ENCODE data around the gene SRSF4. TPM values are rescaled to one million over a fixed set of nuclear protein-coding genes. Genes with fewer than 3 reads are reported as not detected.
"Not testable (repeated sequence)": the region's sequence is repeated elsewhere in the genome, so short reads cannot be mapped to it uniquely, and the experiment has no call there.

Gene SRSF4
- total and polyA plus RNA-seq, 2 donors: 46.8 to 85.8 TPM

DNA sequence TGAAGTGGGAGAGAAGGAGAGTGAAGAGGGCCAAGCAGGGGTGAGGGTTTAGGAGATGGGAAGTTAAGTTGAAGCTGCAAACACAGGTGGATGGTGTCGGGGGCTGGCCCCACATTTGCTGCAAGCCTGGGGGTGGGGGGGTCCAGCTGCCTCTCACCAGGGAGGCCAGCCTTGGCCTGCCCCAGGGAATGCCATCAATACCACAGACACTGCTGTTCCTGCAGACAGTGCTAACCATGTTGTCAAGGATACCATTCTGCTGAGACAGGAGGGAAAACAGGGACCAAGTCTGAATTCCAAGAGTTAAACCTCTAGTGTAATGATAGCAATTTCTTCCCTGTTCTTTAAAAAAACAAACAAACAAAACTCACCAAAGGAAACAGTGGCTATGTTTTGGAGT lies 41.0 kb upstream of the SRSF4 start:
- Histone ChIP-seq H3K27ac (ENCODE audit: low read depth in 1 of 2, low read length in 1 of 2) (no peak overlapping the region), H3K27me3 (ENCODE audit: control insufficient read depth in 2 of 2, insufficient read depth in 1 of 2, low read length in 1 of 2) (no peaks in the 10 kb centered on the region), H3K4me3 (ENCODE audit: low read length in 2 of 2) (no peak overlapping the region), H3K36me3 (ENCODE audit: control insufficient read depth in 2 of 2, insufficient read depth in 2 of 2, low read length in 1 of 2) (peaks cover 0 to 4% of the 10 kb centered on the region in 2 donors), H3K9me3 (ENCODE audit: control insufficient read depth in 2 of 2, insufficient read depth in 1 of 2, low read length in 1 of 2) (no peaks in the 10 kb centered on the region), H3K4me1 (ENCODE audit: control insufficient read depth in 2 of 2, insufficient read depth in 2 of 2, low read length in 2 of 2) (no peaks in the 10 kb centered on the region)
- WGBS: 97% methylated on average over 1 of the region's 1 CpG
- DNase-seq (ENCODE audit: low read depth in 6 of 9, low spot score in 9 of 9): no peak

DNA sequence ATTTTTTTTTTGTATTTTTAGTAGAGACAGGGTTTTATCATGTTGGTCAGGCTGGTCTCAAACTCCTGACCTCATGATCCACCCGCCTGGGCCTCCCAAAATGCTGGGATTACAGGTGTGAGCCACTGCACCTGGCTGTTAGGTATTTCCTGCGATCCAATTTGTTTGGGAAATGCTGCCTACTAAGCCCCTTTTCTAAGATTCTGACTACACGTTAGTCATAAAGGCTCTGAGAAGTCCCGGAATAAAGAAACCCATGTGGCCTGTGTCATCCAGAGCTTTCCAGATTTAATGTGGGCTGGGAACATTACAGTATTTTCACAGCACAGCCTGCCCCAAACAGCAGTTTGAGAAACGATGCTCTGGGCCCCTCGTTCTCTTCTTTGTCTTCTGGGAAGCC lies 40.6 kb upstream of the SRSF4 start:
- WGBS: 96% methylated on average over 6 of the region's 6 CpGs
- H3K27ac ChIP-seq (ENCODE audit: low read depth in 1 of 2, low read length in 1 of 2); H3K27me3 ChIP-seq (ENCODE audit: control insufficient read depth in 2 of 2, insufficient read depth in 1 of 2, low read length in 1 of 2); H3K4me3 ChIP-seq (ENCODE audit: low read length in 2 of 2); H3K9me3 ChIP-seq (ENCODE audit: control insufficient read depth in 2 of 2, insufficient read depth in 1 of 2, low read length in 1 of 2); DNase-seq (ENCODE audit: low read depth in 6 of 9, low spot score in 9 of 9); H3K36me3 ChIP-seq (ENCODE audit: control insufficient read depth in 2 of 2, insufficient read depth in 2 of 2, low read length in 1 of 2); H3K4me1 ChIP-seq (ENCODE audit: control insufficient read depth in 2 of 2, insufficient read depth in 2 of 2, low read length in 2 of 2): not testable (repeated sequence)

DNA sequence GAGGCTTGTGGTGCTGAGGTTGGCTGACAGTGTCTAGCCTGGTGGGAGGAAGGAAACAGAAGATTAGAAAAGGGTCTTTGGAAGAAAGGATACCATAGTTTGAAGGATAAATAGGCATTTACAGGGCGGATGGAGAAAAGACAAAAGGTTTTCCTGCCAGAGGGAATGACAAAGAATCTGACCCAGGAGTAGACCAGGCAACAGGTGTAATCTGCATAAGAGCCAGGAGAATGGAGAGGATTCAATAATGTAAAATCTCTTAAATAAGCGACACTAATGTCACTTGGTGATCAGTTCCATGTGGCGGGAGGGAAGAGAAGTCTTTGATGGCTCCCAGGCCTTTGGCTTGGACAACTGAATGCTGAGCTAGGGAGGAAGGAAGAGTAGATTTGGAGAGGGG lies 39.6 kb upstream of the SRSF4 start:
- no peaks in the 10 kb centered on the region for H3K4me1 ChIP-seq (ENCODE audit: control insufficient read depth in 2 of 2, insufficient read depth in 2 of 2, low read length in 2 of 2)
- DNase-seq (ENCODE audit: low read depth in 6 of 9, low spot score in 9 of 9): no peak
- 99% methylated on average over 3 of the region's 3 CpGs for WGBS
- no peaks in the 10 kb centered on the region for H3K9me3 ChIP-seq (ENCODE audit: control insufficient read depth in 2 of 2, insufficient read depth in 1 of 2, low read length in 1 of 2)
- no peak overlapping the region for H3K27ac ChIP-seq (ENCODE audit: low read depth in 1 of 2, low read length in 1 of 2)
- H3K36me3 ChIP-seq (ENCODE audit: control insufficient read depth in 2 of 2, insufficient read depth in 2 of 2, low read length in 1 of 2): peaks cover 0 to 4% of the 10 kb centered on the region in 2 donors
- no peak overlapping the region for H3K4me3 ChIP-seq (ENCODE audit: low read length in 2 of 2)
- no peaks in the 10 kb centered on the region for H3K27me3 ChIP-seq (ENCODE audit: control insufficient read depth in 2 of 2, insufficient read depth in 1 of 2, low read length in 1 of 2)

DNA sequence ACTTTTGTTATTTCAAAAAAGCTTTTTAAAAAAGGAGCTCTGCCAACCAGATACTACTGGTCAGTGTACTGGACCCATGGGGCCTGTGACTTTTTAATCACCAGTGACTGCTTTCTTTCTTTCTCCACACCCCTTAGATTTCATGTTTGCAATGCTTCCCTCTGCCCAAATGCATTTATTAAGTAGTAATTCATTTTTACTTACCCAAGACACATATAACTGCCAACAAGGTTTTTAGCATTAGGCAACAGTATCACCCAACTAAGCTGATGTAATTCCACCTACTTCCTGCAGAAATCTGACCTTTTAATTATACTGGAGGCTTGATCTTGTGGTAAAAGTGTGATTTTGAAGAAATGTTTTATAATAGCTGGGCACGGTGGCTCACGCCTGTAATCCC lies 36.5 kb upstream of the SRSF4 start:
- WGBS: 94% methylated on average over 2 of the region's 2 CpGs
- Histone ChIP-seq H3K36me3 (ENCODE audit: control insufficient read depth in 2 of 2, insufficient read depth in 2 of 2, low read length in 1 of 2) (peaks cover 0 to 12% of the 10 kb centered on the region in 2 donors), H3K4me1 (ENCODE audit: control insufficient read depth in 2 of 2, insufficient read depth in 2 of 2, low read length in 2 of 2) (no peaks in the 10 kb centered on the region), H3K27me3 (ENCODE audit: control insufficient read depth in 2 of 2, insufficient read depth in 1 of 2, low read length in 1 of 2) (no peaks in the 10 kb centered on the region), H3K27ac (ENCODE audit: low read depth in 1 of 2, low read length in 1 of 2) (no peak overlapping the region), H3K9me3 (ENCODE audit: control insufficient read depth in 2 of 2, insufficient read depth in 1 of 2, low read length in 1 of 2) (no peaks in the 10 kb centered on the region), H3K4me3 (ENCODE audit: low read length in 2 of 2) (no peak overlapping the region)
- DNase-seq (ENCODE audit: low read depth in 6 of 9, low spot score in 9 of 9): no peak

DNA sequence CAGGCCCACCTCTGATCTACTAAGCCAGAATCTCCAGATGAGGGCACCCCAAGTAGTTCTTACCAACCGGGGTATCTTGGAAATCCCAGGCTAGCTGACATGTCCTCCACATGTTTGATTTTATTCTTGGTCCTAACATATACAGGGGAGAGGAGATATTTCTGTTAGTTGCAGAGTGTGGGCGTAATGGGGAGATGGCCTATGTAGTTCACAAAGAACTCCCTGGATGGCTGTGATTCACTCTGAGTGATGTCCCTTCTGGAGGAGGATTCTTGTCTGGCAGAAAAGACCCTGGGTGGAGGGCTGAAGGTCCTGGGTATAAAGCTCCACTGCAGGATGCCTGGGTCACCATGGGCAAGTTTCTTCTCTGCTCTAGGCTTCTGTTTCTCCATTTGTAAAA lies 35.9 kb upstream of the SRSF4 start:
- Histone ChIP-seq H3K4me1 (ENCODE audit: control insufficient read depth in 2 of 2, insufficient read depth in 2 of 2, low read length in 2 of 2) (no peaks in the 10 kb centered on the region), H3K27me3 (ENCODE audit: control insufficient read depth in 2 of 2, insufficient read depth in 1 of 2, low read length in 1 of 2) (no peaks in the 10 kb centered on the region), H3K4me3 (ENCODE audit: low read length in 2 of 2) (no peak overlapping the region), H3K27ac (ENCODE audit: low read depth in 1 of 2, low read length in 1 of 2) (no peak overlapping the region), H3K36me3 (ENCODE audit: control insufficient read depth in 2 of 2, insufficient read depth in 2 of 2, low read length in 1 of 2) (peaks cover 0 to 16% of the 10 kb centered on the region in 2 donors), H3K9me3 (ENCODE audit: control insufficient read depth in 2 of 2, insufficient read depth in 1 of 2, low read length in 1 of 2) (no peaks in the 10 kb centered on the region)
- no peak for DNase-seq (ENCODE audit: low read depth in 6 of 9, low spot score in 9 of 9)
- 97% methylated on average over 2 of the region's 2 CpGs for WGBS

DNA sequence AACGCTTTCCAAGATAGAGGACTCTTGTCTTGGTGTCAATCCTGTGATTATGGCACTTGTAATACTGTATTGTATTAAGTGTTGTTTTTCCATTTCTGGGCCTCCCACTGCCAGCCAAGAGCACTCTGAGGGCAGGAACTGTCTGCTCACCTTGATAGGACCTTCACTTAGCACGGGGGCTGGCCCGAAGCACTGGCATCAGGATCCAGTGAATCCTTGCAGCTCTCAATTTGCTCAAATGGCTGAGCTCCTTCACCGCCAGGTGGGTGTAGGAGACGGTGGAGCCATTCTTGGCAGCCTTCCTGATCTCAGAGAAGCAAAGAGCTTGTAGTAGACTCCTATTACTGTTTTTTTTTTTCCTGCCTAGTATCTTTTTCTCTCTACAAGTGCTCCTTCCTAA lies 31.4 kb upstream of the SRSF4 start:
- H3K4me3 ChIP-seq (ENCODE audit: low read length in 2 of 2): no peak overlapping the region
- H3K4me1 ChIP-seq (ENCODE audit: control insufficient read depth in 2 of 2, insufficient read depth in 2 of 2, low read length in 2 of 2): no peaks in the 10 kb centered on the region
- no peaks in the 10 kb centered on the region for H3K9me3 ChIP-seq (ENCODE audit: control insufficient read depth in 2 of 2, insufficient read depth in 1 of 2, low read length in 1 of 2)
- DNase-seq (ENCODE audit: low read depth in 6 of 9, low spot score in 9 of 9): no peak
- no peak overlapping the region for H3K27ac ChIP-seq (ENCODE audit: low read depth in 1 of 2, low read length in 1 of 2)
- no peaks in the 10 kb centered on the region for H3K27me3 ChIP-seq (ENCODE audit: control insufficient read depth in 2 of 2, insufficient read depth in 1 of 2, low read length in 1 of 2)
- WGBS: 96% methylated on average over 5 of the region's 5 CpGs
- H3K36me3 ChIP-seq (ENCODE audit: control insufficient read depth in 2 of 2, insufficient read depth in 2 of 2, low read length in 1 of 2): peaks cover 0 to 27% of the 10 kb centered on the region in 2 donors

DNA sequence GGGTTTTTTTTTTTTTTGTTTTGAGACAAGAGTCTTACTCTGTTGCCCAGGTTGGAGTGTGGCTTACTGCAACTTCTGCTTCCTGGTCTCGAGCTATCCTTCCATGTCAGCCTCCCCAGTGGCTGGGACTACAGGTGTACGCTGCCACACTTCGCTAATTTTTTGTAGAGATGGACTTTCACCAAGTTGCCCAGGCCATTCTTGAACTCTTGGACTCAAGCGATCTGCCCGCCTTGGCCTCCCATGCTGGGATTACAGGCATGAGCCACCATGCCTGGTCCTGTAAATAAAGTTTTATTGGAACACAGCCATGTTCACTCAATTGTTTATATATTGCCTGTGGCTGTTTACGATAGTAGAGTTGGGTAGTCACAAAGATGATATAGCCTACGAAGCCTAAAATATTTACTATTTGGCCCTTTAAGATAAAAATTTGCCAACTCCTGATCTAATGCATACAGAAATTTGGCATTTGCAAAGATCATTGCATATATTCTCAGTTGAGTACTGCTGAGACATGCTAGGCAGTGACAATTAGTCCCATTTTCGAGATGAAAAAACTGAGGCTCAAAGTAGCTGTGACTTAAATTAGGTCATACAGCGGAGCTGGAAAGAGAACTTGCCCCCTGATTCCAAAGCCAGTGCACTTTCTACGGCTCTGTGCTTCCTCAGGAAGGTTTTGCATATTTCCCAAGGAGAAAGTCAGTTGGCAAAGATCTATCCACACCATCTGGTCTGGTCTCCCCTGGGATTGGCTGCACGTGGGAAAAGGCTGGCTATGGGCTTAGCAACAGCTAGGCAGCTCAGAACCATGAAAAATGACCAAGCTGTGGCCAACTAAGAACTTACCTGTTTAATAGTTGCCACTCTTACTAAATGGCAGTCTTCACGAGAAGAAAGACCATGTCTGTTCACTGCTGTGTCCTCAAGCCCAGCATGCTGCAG lies 29.7 kb upstream of the SRSF4 start:
- H3K27ac ChIP-seq (ENCODE audit: low read depth in 1 of 2, low read length in 1 of 2): no peak overlapping the region
- DNase-seq (ENCODE audit: low read depth in 6 of 9, low spot score in 9 of 9): no peak
- peaks cover 0 to 30% of the 10 kb centered on the region in 2 donors for H3K36me3 ChIP-seq (ENCODE audit: control insufficient read depth in 2 of 2, insufficient read depth in 2 of 2, low read length in 1 of 2)
- no peaks in the 10 kb centered on the region for H3K9me3 ChIP-seq (ENCODE audit: control insufficient read depth in 2 of 2, insufficient read depth in 1 of 2, low read length in 1 of 2)
- no peaks in the 10 kb centered on the region for H3K4me1 ChIP-seq (ENCODE audit: control insufficient read depth in 2 of 2, insufficient read depth in 2 of 2, low read length in 2 of 2)
- 98% methylated on average over 12 of the region's 12 CpGs for whole genome bisulfite sequencing
- H3K27me3 ChIP-seq (ENCODE audit: control insufficient read depth in 2 of 2, insufficient read depth in 1 of 2, low read length in 1 of 2): no peaks in the 10 kb centered on the region
- H3K4me3 ChIP-seq (ENCODE audit: low read length in 2 of 2): no peak overlapping the region

DNA sequence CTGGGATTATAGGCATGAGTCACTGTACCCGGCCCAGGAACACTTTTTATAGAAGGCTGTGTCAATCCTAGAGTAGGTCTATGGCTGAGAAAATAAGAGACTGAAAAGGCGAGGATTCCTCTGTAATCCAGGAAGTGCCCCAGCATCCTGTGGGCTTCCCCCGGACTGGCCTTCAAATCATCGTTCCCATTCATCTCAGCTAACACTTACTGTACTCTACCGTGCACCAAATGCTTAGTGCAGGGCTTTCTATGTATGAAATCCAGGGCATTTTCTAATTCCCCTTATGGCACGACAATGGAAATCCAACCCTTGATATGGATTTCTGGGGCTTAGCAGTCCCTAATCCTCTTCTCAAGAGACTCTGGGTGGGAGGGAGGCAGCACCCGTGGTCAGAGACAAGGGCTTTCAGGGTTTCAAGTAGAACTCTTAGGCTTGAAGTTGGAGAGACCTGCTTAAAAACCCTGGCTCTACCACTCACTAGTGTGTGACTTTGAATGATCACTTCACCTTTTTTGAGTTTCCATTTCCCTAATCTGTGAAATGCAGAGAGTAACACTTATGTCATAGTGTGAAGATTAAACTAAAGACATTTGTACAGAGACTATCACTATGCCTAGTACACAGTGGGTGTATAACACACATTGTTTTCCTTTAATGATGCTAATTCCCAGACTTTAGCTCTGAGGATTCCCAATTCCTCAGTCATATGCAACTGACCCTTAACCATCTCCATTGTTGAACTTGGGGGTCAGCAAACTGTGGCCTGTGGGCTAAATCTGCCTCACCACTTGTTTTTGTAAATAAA lies 28.8 kb upstream of the SRSF4 start:
- H3K27ac ChIP-seq (ENCODE audit: low read depth in 1 of 2, low read length in 1 of 2): no peak overlapping the region
- DNase-seq (ENCODE audit: low read depth in 6 of 9, low spot score in 9 of 9): no peak
- H3K4me3 ChIP-seq (ENCODE audit: low read length in 2 of 2): no peak overlapping the region
- H3K9me3 ChIP-seq (ENCODE audit: control insufficient read depth in 2 of 2, insufficient read depth in 1 of 2, low read length in 1 of 2): no peaks in the 10 kb centered on the region
- no peaks in the 10 kb centered on the region for H3K27me3 ChIP-seq (ENCODE audit: control insufficient read depth in 2 of 2, insufficient read depth in 1 of 2, low read length in 1 of 2)
- WGBS: 95% methylated on average over 7 of the region's 7 CpGs
- H3K36me3 ChIP-seq (ENCODE audit: control insufficient read depth in 2 of 2, insufficient read depth in 2 of 2, low read length in 1 of 2): peaks cover 0 to 27% of the 10 kb centered on the region in 2 donors
- no peaks in the 10 kb centered on the region for H3K4me1 ChIP-seq (ENCODE audit: control insufficient read depth in 2 of 2, insufficient read depth in 2 of 2, low read length in 2 of 2)

DNA sequence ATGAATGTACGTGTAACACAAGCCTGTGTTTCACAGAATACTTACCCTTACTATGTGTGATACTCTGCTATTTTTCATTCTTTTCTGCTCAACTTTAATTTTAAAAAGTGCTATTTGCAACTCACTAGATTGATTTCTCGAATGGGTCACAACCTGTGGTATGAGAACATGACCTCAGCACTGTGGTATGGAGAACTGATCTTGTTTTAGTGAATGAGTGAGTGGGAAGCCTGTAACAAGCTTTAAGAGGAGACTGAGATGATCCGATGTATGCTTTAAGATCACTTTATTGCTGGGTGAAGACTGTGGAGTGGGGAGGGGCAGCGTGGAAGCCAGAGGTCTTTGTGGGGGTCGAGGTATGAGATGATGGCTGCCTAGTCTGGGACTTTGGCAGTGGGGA lies 27.5 kb upstream of the SRSF4 start:
- H3K9me3 ChIP-seq (ENCODE audit: control insufficient read depth in 2 of 2, insufficient read depth in 1 of 2, low read length in 1 of 2): no peaks in the 10 kb centered on the region
- DNase-seq (ENCODE audit: low read depth in 6 of 9, low spot score in 9 of 9): no peak
- H3K36me3 ChIP-seq (ENCODE audit: control insufficient read depth in 2 of 2, insufficient read depth in 2 of 2, low read length in 1 of 2): peaks cover 0 to 25% of the 10 kb centered on the region in 2 donors
- no peaks in the 10 kb centered on the region for H3K4me1 ChIP-seq (ENCODE audit: control insufficient read depth in 2 of 2, insufficient read depth in 2 of 2, low read length in 2 of 2)
- 96% methylated on average over 5 of the region's 5 CpGs for WGBS
- no peaks in the 10 kb centered on the region for H3K27me3 ChIP-seq (ENCODE audit: control insufficient read depth in 2 of 2, insufficient read depth in 1 of 2, low read length in 1 of 2)
- H3K4me3 ChIP-seq (ENCODE audit: low read length in 2 of 2): no peak overlapping the region
- no peak overlapping the region for H3K27ac ChIP-seq (ENCODE audit: low read depth in 1 of 2, low read length in 1 of 2)
